ENCODE results near the gene SRC. TPM values are rescaled to one million over a fixed set of nuclear protein-coding genes. Genes with fewer than 3 reads are reported as not detected.

Gene SRC
- total RNA-seq, 2 donors from 2014 or later = 102 to 123 TPM

- DNase-seq = no peak
- Histone ChIP-seq H3K36me3 (no peaks in the 10 kb centered on the region), H3K27ac (no peak overlapping the region), H3K4me3 (no peak overlapping the region), H3K4me1 (peaks cover 1% of the 10 kb centered on the region), H3K9me3 (no peaks in the 10 kb centered on the region), H3K27me3 (no peaks in the 10 kb centered on the region), H3K9ac (ENCODE audit: low read depth in 2 of 2, low read length in 2 of 2) (no peak overlapping the region)
- TF ChIP-seq, protein P1, sequence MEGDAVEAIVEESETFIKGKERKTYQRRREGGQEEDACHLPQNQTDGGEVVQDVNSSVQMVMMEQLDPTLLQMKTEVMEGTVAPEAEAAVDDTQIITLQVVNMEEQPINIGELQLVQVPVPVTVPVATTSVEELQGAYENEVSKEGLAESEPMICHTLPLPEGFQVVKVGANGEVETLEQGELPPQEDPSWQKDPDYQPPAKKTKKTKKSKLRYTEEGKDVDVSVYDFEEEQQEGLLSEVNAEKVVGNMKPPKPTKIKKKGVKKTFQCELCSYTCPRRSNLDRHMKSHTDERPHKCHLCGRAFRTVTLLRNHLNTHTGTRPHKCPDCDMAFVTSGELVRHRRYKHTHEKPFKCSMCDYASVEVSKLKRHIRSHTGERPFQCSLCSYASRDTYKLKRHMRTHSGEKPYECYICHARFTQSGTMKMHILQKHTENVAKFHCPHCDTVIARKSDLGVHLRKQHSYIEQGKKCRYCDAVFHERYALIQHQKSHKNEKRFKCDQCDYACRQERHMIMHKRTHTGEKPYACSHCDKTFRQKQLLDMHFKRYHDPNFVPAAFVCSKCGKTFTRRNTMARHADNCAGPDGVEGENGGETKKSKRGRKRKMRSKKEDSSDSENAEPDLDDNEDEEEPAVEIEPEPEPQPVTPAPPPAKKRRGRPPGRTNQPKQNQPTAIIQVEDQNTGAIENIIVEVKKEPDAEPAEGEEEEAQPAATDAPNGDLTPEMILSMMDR (IDR thresholded peaks at IDR 0.05) = no peak
- intact Hi-C loops (cut with DNase I) = no loop called here
These were observed 14.7 kb upstream of the SRC start for GRCh38 chr20:37331060-37331857.

GRCh38 chr20:37333130-37333847, 12.7 kb upstream of the SRC start:
- H3K4me1 ChIP-seq = peaks cover 6% of the 10 kb centered on the region
- no peak overlapping the region for H3K27ac ChIP-seq
- TF ChIP-seq, protein P1 (IDR thresholded peaks at IDR 0.05) = no peak
- H3K9ac ChIP-seq (ENCODE audit: low read depth in 2 of 2, low read length in 2 of 2) = no peak overlapping the region
- no peaks in the 10 kb centered on the region for H3K36me3 ChIP-seq
- DNase-seq = no peak
- no peak overlapping the region for H3K4me3 ChIP-seq
- no peaks in the 10 kb centered on the region for H3K27me3 ChIP-seq
- H3K9me3 ChIP-seq = no peaks in the 10 kb centered on the region
- intact Hi-C loops (cut with DNase I) = no loop called here

- Histone ChIP-seq H3K36me3 (no peaks in the 10 kb centered on the region), H3K4me3 (no peak overlapping the region), H3K27me3 (no peaks in the 10 kb centered on the region), H3K4me1 (peaks cover 6% of the 10 kb centered on the region), H3K9ac (ENCODE audit: low read depth in 2 of 2, low read length in 2 of 2) (no peak overlapping the region), H3K27ac (no peak overlapping the region), H3K9me3 (no peaks in the 10 kb centered on the region)
- DNase-seq = no peak
- intact Hi-C loops (cut with DNase I) = no loop called here
- TF ChIP-seq, protein P1 (IDR thresholded peaks at IDR 0.05) = no peak
These were observed 12.1 kb upstream of the SRC start for GRCh38 chr20:37333848-37334318.

DNA sequence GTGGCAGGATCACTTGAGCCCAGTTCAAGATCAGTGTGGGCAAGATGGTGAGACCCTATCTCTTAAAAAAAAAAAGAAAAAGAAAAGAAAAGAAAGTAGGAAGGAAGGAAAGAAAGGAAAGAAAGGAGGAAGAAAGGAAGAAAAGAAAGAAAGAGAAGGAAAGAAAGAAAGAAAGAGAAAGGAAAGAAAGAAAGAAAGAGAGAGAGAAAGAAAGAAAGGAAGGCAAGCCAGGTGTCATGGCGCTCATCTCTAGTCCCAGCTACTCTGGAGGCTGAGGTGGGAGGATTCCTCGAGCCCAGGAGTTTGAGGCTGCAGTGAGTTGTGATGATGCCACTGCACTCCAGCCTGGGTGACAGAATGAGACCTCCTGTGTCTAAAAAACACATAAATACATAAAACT, 11.5 kb upstream of the SRC start:
- Histone ChIP-seq H3K27ac (no peak overlapping the region), H3K9me3 (no peaks in the 10 kb centered on the region), H3K9ac (ENCODE audit: low read depth in 2 of 2, low read length in 2 of 2) (no peak overlapping the region), H3K4me1 (peaks cover 6% of the 10 kb centered on the region), H3K4me3 (no peak overlapping the region), H3K27me3 (no peaks in the 10 kb centered on the region), H3K36me3 (no peaks in the 10 kb centered on the region)
- intact Hi-C loops (cut with DNase I) = no loop called here
- TF ChIP-seq, protein P1 (IDR thresholded peaks at IDR 0.05) = no peak
- DNase-seq = no peak

- intact Hi-C loops (cut with DNase I) = no loop called here
These were observed 10.1 kb upstream of the SRC start for GRCh38 chr20:37335642-37336368.

More at GRCh38 chr20:37335642-37336368, 10.1 kb upstream of the SRC start:
- no peak for DNase-seq
- TF ChIP-seq, protein P1 (IDR thresholded peaks at IDR 0.05) = no peak
- Histone ChIP-seq H3K9me3 (no peaks in the 10 kb centered on the region), H3K36me3 (no peaks in the 10 kb centered on the region), H3K27ac (peak overlapping the region; percentile 51), H3K4me1 (peaks cover 6% of the 10 kb centered on the region), H3K9ac (ENCODE audit: low read depth in 2 of 2, low read length in 2 of 2) (no peak overlapping the region), H3K4me3 (no peak overlapping the region), H3K27me3 (no peaks in the 10 kb centered on the region)

All from colonic mucosa (tissue), 4 donors.